ENCODE results near the gene STK24. TPM values are rescaled to one million over a fixed set of nuclear protein-coding genes. Genes with fewer than 3 reads are reported as not detected.

Gene STK24
- total RNA-seq, 2 donors from 2014 or later, result 175 to 207 TPM

- Mint-ChIP-seq H3K9me3 (no peaks in the 10 kb centered on the region), H3K27me3 (ENCODE audit: low read depth) (no peaks in the 10 kb centered on the region), H3K27ac (peak overlapping the region; percentile 40), H3K4me1 (ENCODE audit: low read depth) (peaks cover 93% of the 10 kb centered on the region), H3K4me3 (peak overlapping the region in 1 of 2 donors; percentile 14), H3K36me3 (ENCODE audit: insufficient read depth in 2 of 2) (peaks cover 2 to 6% of the 10 kb centered on the region in 2 donors)
- DNase-seq (peak in 1 of 2 donors; percentile 22), ATAC-seq (replicated peaks in 1 of 2) (no peak)
These were observed 94.1 kb downstream of the STK24 start for GRCh38 chr13:98482476-98483444.

- H3K27ac Mint-ChIP-seq, result peak overlapping the region; percentile 52
- DNase-seq (peak; percentile 68 to 71), ATAC-seq (replicated peaks in 1 of 2) (peak; percentile 64 to 67)
- peak overlapping the region; percentile 43 to 58 for H3K4me3 Mint-ChIP-seq
- no peaks in the 10 kb centered on the region for H3K27me3 Mint-ChIP-seq (ENCODE audit: low read depth)
- H3K36me3 Mint-ChIP-seq (ENCODE audit: insufficient read depth in 2 of 2), result peaks cover 2 to 6% of the 10 kb centered on the region in 2 donors
- H3K4me1 Mint-ChIP-seq (ENCODE audit: low read depth), result peaks cover 94% of the 10 kb centered on the region
- H3K9me3 Mint-ChIP-seq, result no peaks in the 10 kb centered on the region
These were observed 95.7 kb downstream of the STK24 start for GRCh38 chr13:98480915-98481877.

GRCh38 chr13:98479496-98480003 is 97.4 kb downstream of the STK24 start:
- Mint-ChIP-seq H3K27ac (no peak overlapping the region), H3K4me1 (ENCODE audit: low read depth) (peaks cover 80% of the 10 kb centered on the region), H3K9me3 (no peaks in the 10 kb centered on the region), H3K4me3 (no peak overlapping the region), H3K36me3 (ENCODE audit: insufficient read depth in 2 of 2) (peaks cover 2 to 10% of the 10 kb centered on the region in 2 donors), H3K27me3 (ENCODE audit: low read depth) (no peaks in the 10 kb centered on the region)
- no peak for ATAC-seq (replicated peaks in 1 of 2)
- no peak for DNase-seq

DNA sequence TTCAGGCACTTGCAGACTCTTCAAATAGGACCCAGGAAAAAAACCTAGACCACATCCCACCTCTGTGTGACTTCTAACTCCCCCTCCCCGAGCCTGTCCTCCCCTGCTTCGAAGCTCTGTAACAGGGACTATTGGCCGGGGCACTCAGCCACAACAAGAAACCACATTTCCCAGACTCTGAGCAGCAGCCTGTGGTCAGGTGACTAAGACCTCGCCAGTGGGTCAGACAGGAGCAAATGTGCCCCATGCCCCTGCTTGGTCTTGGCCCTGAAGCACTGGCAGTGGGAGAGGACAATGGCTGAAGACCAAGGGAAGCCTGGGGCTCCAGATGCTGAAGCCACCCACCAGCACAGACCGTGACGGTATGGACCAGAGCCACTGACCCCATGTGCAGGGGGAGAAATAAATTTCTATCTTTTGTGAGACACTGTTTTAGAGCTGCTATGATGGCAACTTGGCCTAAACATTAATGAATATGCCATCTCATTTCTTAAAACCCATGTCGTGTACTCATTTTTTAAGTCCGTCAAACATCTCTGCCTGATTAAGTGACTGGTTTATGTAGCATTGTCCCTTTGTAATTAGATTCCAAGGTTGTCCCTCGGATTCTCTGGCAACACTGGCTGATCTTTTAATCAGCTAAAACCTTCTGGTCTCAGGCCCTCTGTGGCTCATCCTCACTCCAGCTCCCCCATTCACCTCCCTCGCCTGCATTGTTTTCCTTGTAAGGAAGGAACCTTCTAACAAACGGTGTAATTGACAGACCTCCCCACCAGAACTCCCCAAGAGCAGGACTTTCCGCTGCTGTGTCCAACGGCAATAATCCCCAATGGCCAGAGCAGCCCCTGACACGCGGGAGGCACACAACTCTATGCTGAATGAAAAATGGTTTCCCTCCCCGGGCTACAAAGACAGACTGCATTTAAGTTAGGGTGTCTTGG is 98.4 kb downstream of the STK24 start:
- Mint-ChIP-seq H3K27ac (peak overlapping the region; percentile 32), H3K4me3 (peak overlapping the region; percentile 73 to 74), H3K4me1 (ENCODE audit: low read depth) (peaks cover 69% of the 10 kb centered on the region), H3K9me3 (no peaks in the 10 kb centered on the region), H3K27me3 (ENCODE audit: low read depth) (no peaks in the 10 kb centered on the region), H3K36me3 (ENCODE audit: insufficient read depth in 2 of 2) (peaks cover 5 to 12% of the 10 kb centered on the region in 2 donors)
- ATAC-seq (replicated peaks in 1 of 2) (peak; percentile 25 to 28), DNase-seq (peak; percentile 64 to 67)

DNA sequence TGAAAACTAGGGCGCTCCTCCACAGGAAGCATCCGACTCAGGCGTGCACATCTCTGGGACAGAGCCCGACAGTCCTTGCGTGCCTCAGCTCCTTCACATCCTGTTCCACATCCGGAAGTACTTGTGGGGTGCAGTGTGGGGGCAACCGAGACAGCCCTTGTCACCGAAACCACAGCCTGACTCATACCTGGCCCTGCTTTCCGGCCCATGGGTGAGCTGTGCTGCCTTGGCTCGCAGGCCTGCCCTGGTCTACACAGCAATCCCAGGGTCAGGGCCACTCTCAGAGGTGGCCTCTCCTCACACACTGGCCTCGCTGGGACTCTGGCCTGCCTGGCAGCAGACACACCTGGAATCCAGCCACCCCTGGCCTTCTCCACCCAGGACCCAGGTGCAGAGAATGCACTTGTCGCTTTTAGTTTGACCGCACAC is 100.4 kb downstream of the STK24 start:
- H3K27me3 Mint-ChIP-seq (ENCODE audit: low read depth), result no peaks in the 10 kb centered on the region
- H3K9me3 Mint-ChIP-seq, result no peaks in the 10 kb centered on the region
- DNase-seq, result peak; percentile 92
- peaks cover 13 to 27% of the 10 kb centered on the region in 2 donors for H3K36me3 Mint-ChIP-seq (ENCODE audit: insufficient read depth in 2 of 2)
- H3K4me3 Mint-ChIP-seq, result peak overlapping the region; percentile 64 to 79
- H3K4me1 Mint-ChIP-seq (ENCODE audit: low read depth), result peaks cover 50% of the 10 kb centered on the region
- peak; percentile 84 to 86 for ATAC-seq (replicated peaks in 1 of 2)
- H3K27ac Mint-ChIP-seq, result peak overlapping the region; percentile 82

DNA sequence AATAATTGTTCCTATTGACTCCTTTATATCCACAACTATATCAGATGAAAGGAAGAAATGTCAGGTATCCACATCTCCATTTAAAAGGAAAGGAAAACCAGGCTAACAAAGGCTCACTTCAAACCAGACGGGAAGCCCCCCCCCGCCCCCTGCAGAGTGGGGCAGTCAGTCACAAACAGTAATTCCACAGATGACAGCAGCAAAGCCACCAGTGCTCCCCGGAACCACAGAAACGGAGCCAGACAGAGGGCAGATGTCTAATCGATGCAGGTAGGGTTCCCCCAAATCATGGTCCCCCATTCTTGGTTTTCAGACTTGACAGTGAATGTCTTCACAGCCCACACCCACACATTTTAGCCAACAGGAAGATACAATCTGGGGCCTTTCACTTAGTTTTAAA is 100.8 kb downstream of the STK24 start:
- Mint-ChIP-seq H3K36me3 (ENCODE audit: insufficient read depth in 2 of 2) (peaks cover 12 to 29% of the 10 kb centered on the region in 2 donors), H3K27ac (peak overlapping the region; percentile 82), H3K9me3 (no peaks in the 10 kb centered on the region), H3K4me1 (ENCODE audit: low read depth) (peaks cover 46% of the 10 kb centered on the region), H3K27me3 (ENCODE audit: low read depth) (no peaks in the 10 kb centered on the region), H3K4me3 (peak overlapping the region; percentile 64 to 79)
- ATAC-seq (replicated peaks in 1 of 2) (peak; percentile 33 to 34), DNase-seq (peak; percentile 55 to 60)

DNA sequence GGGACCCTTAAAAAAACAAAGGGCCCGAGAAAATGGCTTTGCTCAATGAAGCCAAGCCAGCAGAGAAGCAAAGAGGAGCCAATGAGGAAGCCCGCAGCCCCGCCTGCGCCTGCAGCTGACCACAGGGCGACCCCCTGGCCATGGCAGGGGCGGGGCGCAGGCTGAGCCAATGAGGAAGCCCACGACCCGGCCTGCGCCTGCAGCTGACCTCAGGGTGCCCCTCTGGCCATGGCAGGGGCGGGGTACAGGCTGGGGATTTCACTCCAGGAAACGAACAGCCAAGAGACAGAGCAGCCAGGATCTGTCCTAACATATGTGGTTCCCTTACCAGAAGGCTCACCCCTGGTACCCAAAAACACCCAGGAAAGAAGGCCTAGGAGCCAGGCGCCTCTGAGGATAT is 101.4 kb downstream of the STK24 start:
- H3K27me3 Mint-ChIP-seq (ENCODE audit: low read depth), result no peaks in the 10 kb centered on the region
- peaks cover 11 to 29% of the 10 kb centered on the region in 2 donors for H3K36me3 Mint-ChIP-seq (ENCODE audit: insufficient read depth in 2 of 2)
- H3K9me3 Mint-ChIP-seq, result no peaks in the 10 kb centered on the region
- H3K27ac Mint-ChIP-seq, result peak overlapping the region; percentile 22
- H3K4me1 Mint-ChIP-seq (ENCODE audit: low read depth), result peaks cover 40% of the 10 kb centered on the region
- no peak for ATAC-seq (replicated peaks in 1 of 2)
- DNase-seq, result no peak
- peak overlapping the region in 1 of 2 donors; percentile 40 for H3K4me3 Mint-ChIP-seq

DNA sequence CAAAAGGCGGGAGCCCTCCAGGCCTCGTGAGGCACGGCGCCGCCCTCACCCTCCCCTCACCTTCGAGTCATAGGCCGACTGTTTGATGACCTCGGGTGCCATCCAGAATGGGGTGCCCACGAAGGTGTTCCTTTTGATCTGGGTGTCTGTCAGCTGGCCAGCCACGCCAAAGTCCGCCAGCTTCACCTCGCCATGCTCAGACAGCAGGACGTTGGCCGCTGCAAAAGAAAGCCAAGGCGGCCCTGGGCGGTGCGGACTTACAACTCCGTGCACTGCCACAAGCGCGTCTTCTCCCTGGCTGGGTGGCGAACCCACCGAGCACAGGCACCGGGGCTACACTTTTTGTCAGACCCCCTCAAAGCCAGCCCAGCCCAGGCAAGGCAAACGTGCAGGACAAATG is 102.1 kb downstream of the STK24 start:
- peaks cover 11 to 29% of the 10 kb centered on the region in 2 donors for H3K36me3 Mint-ChIP-seq (ENCODE audit: insufficient read depth in 2 of 2)
- H3K27ac Mint-ChIP-seq, result no peak overlapping the region
- ATAC-seq (replicated peaks in 1 of 2) (no peak), DNase-seq (no peak)
- peaks cover 37% of the 10 kb centered on the region for H3K4me1 Mint-ChIP-seq (ENCODE audit: low read depth)
- no peaks in the 10 kb centered on the region for H3K9me3 Mint-ChIP-seq
- H3K4me3 Mint-ChIP-seq, result no peak overlapping the region
- H3K27me3 Mint-ChIP-seq (ENCODE audit: low read depth), result no peaks in the 10 kb centered on the region

DNA sequence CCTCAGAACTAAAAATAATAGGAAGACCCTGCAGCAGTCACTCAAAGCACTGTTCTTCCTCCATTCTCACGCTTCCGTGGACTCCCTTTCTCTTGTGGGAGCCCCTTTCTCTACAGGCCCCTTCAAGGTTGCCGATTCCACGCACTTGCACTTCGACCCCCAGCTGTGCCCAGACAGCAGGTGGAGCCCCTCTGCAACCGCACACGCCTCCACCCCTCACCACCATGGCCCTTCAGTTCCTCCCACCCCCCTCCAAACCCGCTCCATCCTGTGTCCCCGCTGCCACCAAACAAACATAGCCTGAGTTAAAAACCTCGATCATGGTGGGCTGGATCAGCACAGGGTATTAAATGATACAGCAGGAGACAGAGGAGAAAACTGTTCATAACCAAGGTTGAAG is 102.6 kb downstream of the STK24 start:
- Mint-ChIP-seq H3K36me3 (ENCODE audit: insufficient read depth in 2 of 2) (peaks cover 11 to 29% of the 10 kb centered on the region in 2 donors), H3K9me3 (no peaks in the 10 kb centered on the region), H3K4me1 (ENCODE audit: low read depth) (peaks cover 33% of the 10 kb centered on the region), H3K27me3 (ENCODE audit: low read depth) (no peaks in the 10 kb centered on the region), H3K4me3 (no peak overlapping the region), H3K27ac (no peak overlapping the region)
- DNase-seq (no peak), ATAC-seq (replicated peaks in 1 of 2) (no peak)

DNA sequence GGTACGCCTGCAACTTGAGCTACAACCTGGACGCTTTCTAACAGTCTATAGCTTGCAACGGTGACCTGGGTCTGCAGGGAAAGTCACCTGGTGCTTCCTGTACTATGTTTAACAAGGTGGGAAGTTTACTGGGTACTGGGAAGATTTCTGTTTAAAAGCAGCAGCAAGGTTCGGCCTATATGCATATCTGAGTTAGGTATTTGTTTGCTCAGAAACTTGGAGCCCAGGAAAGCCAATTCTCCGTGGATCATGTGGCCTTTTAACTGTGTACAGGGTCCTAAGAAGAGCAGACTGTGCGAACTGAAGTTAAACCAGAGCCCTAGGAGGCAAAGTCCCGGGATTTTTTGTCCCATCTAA is 103.1 kb downstream of the STK24 start:
- H3K9me3 Mint-ChIP-seq, result no peaks in the 10 kb centered on the region
- no peak for ATAC-seq (replicated peaks in 1 of 2)
- H3K4me3 Mint-ChIP-seq, result peak overlapping the region in 1 of 2 donors; percentile 17
- no peaks in the 10 kb centered on the region for H3K27me3 Mint-ChIP-seq (ENCODE audit: low read depth)
- no peak for DNase-seq
- H3K27ac Mint-ChIP-seq, result peak overlapping the region; percentile 86
- peaks cover 11 to 29% of the 10 kb centered on the region in 2 donors for H3K36me3 Mint-ChIP-seq (ENCODE audit: insufficient read depth in 2 of 2)
- H3K4me1 Mint-ChIP-seq (ENCODE audit: low read depth), result peaks cover 28% of the 10 kb centered on the region

GRCh38 chr13:98473135-98473787 is 103.6 kb downstream of the STK24 start:
- H3K4me3 Mint-ChIP-seq, result no peak overlapping the region
- H3K9me3 Mint-ChIP-seq, result no peaks in the 10 kb centered on the region
- peaks cover 25% of the 10 kb centered on the region for H3K4me1 Mint-ChIP-seq (ENCODE audit: low read depth)
- H3K36me3 Mint-ChIP-seq (ENCODE audit: insufficient read depth in 2 of 2), result peaks cover 11 to 30% of the 10 kb centered on the region in 2 donors
- H3K27me3 Mint-ChIP-seq (ENCODE audit: low read depth), result no peaks in the 10 kb centered on the region
- no peak for ATAC-seq (replicated peaks in 1 of 2)
- H3K27ac Mint-ChIP-seq, result peak overlapping the region; percentile 97
- no peak for DNase-seq
